BLaER1 (cell line): ENCODE data around the gene MGA.
A peak's percentile ranks its signal among the peaks of the same experiment; 100 is the strongest.
"Not testable (repeated sequence)": the region's sequence is repeated elsewhere in the genome, so short reads cannot be mapped to it uniquely, and the experiment has no call there.

Experiments
- H3K27ac ChIP-seq: shearing (Covaris generic); formaldehyde crosslinking; 2 replicates; pipeline ENCODE4 v1.8.1; 2022
- H3K27me3 ChIP-seq: shearing (Covaris generic); formaldehyde crosslinking; 2 replicates; pipeline ENCODE4 v1.8.1; 2022
- H3K36me3 ChIP-seq: shearing (Covaris generic); formaldehyde crosslinking; 2 replicates; pipeline ENCODE4 v1.8.1; 2022
- H3K4me1 ChIP-seq: shearing (Covaris generic); formaldehyde crosslinking; 2 replicates; pipeline ENCODE4 v1.8.1; 2022
- H3K4me2 ChIP-seq: shearing (Covaris generic); formaldehyde crosslinking; 2 replicates; pipeline ENCODE4 v1.8.1; 2022
- H3K4me3 ChIP-seq: shearing (Covaris generic); formaldehyde crosslinking; 2 replicates; pipeline ENCODE4 v1.8.1; 2022
- H3K9ac ChIP-seq: shearing (Covaris generic); formaldehyde crosslinking; 2 replicates; pipeline ENCODE4 v1.8.1; 2022
- H3K9me3 ChIP-seq: shearing (Covaris generic); formaldehyde crosslinking; 2 replicates; pipeline ENCODE4 v1.8.1; 2022
- H4K20me1 ChIP-seq: shearing (Covaris generic); formaldehyde crosslinking; 2 replicates; pipeline ENCODE4 v1.8.1; 2022
- Cebpa-rat ChIP-seq: shearing (Covaris generic); IDR thresholded peaks from 2 replicates; pipeline ENCODE4 v1.8.1; 2022

The MGA gene

DNA sequence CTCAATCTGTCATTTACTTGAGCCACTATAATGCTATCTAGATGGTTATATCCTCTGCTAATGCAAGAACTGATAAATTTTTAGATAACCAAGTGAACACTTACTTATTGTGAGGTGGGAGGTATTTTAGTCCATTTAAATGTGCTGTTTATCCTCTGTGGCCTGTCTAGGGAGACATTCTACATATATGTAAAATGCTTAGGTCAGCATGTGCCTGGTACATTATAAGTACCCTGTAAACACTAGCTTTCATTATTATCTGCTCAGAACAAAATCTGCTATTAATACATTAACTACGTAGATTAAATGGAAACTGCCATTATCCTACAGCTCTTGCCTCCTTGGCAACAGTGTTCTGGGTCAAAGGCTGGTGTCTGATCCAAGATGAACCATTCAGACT lies 72.3 kb downstream of the MGA start:
- H3K9ac ChIP-seq = no peak overlapping the region
- no peaks in the 10 kb centered on the region for H4K20me1 ChIP-seq
- H3K9me3 ChIP-seq = no peaks in the 10 kb centered on the region
- TF ChIP-seq Cebpa-rat = no peak
- H3K4me1 ChIP-seq = peaks cover 12% of the 10 kb centered on the region
- no peak overlapping the region for H3K4me2 ChIP-seq
- H3K27me3 ChIP-seq = no peaks in the 10 kb centered on the region
- H3K4me3 ChIP-seq = no peak overlapping the region
- no peak overlapping the region for H3K27ac ChIP-seq
- peaks cover 86% of the 10 kb centered on the region for H3K36me3 ChIP-seq

DNA sequence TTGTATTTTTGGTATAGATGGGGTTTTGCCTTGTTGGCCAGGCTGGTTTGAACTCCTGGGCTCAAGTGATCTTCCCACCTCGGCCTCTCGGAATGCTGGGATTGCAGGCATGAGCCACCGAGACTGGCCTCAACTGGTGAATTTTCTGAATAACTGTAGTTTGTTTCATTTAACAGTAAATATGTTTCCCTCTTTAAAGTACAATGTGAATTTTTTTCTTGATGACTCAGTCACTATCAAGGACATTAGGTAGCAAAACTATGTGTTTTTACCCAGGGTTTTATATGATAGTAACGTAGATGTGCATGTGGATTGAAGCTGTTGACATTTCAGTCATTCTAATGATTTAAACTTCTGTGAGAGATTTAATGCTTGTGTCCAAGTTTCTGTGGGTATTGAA lies 73.9 kb downstream of the MGA start:
- Histone ChIP-seq H3K4me1 (peaks cover 12% of the 10 kb centered on the region), H3K27me3 (no peaks in the 10 kb centered on the region), H3K4me2 (no peak overlapping the region), H3K4me3 (no peak overlapping the region), H4K20me1 (no peaks in the 10 kb centered on the region), H3K27ac (no peak overlapping the region), H3K9ac (no peak overlapping the region), H3K36me3 (peaks cover 91% of the 10 kb centered on the region), H3K9me3 (no peaks in the 10 kb centered on the region)
- no peak for TF ChIP-seq Cebpa-rat

DNA sequence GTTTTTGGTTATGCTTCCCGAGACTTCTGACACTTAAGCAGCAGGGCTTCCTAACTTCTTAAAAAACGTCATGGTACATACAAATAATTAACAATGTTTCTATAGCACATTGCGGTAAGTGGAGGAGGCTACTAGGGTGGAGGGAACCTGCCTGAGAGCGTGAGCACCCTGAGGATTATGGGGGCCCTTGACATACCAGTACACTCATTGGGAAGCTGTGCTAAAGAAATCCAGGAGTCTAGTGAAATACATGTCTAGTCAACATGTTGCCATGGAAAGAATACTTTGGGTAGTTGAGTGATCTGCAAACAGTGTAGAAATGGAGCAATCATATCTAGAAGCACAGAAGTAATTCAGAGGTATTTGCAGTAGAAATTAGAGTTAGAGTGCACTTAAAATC lies 74.8 kb downstream of the MGA start:
- Histone ChIP-seq H3K4me2 (no peak overlapping the region), H3K9me3 (no peaks in the 10 kb centered on the region), H3K36me3 (peaks cover 91% of the 10 kb centered on the region)

DNA sequence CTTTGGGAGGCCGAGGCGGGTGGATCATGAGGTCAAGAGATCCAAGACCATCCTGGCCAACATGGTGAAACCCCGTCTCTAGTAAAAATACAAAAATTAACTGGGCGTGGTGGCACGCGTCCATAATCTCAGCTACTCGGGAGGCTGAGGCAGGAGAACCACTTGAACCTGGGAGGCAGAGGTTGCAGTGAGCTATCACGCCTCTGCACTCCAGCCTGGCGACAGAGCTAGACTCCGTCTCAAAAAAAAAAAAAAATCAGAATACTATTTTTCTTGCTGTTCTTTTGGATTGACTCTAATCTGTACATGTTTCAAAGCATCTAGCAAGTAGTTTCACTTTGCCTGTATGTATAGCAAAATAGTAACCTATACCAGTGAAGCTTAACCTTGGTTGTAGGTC lies 75.3 kb downstream of the MGA start:
- H3K4me3 ChIP-seq, H3K9me3 ChIP-seq, H3K4me1 ChIP-seq, H3K4me2 ChIP-seq, H3K27ac ChIP-seq, H3K9ac ChIP-seq, H4K20me1 ChIP-seq, H3K27me3 ChIP-seq: not testable (repeated sequence)
- H3K36me3 ChIP-seq = peaks cover 91% of the 10 kb centered on the region

More for the DNA sequence above, 74.8 kb downstream of the MGA start:
- Histone ChIP-seq H3K27me3 (no peaks in the 10 kb centered on the region), H3K4me3 (no peak overlapping the region), H3K4me1 (peaks cover 5% of the 10 kb centered on the region), H3K27ac (no peak overlapping the region), H3K9ac (no peak overlapping the region), H4K20me1 (0 out of 2 replicates have a peak, but pooled peaks cover 5% of the 10 kb centered on the region)
- TF ChIP-seq Cebpa-rat = no peak

DNA sequence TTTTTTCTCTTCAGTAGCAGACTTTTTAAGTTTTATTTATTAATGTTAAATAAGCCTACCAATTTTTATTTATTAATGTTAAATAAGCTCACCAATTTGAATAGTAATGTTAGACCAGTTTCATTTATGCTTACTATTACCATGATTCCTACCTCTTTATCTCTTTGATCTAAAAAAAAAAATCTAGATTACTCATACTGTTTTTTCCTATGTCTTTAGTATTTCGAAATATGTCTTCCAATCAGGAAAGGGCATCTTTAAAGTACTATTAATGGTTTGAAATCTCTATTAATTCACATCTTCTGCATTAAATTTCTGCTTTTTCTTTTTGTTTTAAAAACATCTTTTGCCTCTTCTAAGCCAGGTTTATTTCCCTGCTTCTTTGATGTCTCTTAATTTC lies 86.6 kb downstream of the MGA start:
- Histone ChIP-seq H3K4me2 (no peak overlapping the region), H4K20me1 (peaks cover 23% of the 10 kb centered on the region; the same call in 1 of the 2 replicates), H3K9ac (no peak overlapping the region), H3K4me1 (no peaks in the 10 kb centered on the region), H3K36me3 (peaks cover 87% of the 10 kb centered on the region), H3K4me3 (no peak overlapping the region), H3K9me3 (no peaks in the 10 kb centered on the region), H3K27ac (no peak overlapping the region), H3K27me3 (no peaks in the 10 kb centered on the region)
- TF ChIP-seq Cebpa-rat = no peak

DNA sequence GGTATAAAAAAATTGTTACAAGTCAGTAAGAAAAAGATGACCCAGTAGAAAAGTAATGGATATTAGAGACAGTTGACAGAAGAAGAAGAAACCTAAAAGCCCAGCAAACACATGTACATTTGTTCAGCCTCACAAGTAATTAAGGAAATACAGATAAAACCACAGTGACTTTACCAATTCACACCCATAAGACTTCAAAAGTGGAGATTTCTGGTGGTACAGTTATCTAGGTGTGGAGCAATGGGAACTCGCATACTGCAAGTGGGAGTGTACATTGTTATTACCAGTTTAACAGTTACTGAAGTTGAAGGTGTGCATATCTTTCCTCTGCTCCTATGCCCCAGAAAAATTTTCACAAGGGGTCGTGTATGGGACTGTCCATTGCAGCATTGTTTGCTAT lies 96.0 kb downstream of the MGA start:
- Histone ChIP-seq H3K9me3 (no peaks in the 10 kb centered on the region), H3K27me3 (no peaks in the 10 kb centered on the region), H3K4me3 (no peak overlapping the region), H3K4me2 (no peak overlapping the region), H3K9ac (no peak overlapping the region), H4K20me1 (peaks cover 39% of the 10 kb centered on the region), H3K4me1 (no peaks in the 10 kb centered on the region), H3K36me3 (peaks cover 93% of the 10 kb centered on the region), H3K27ac (no peak overlapping the region)
- TF ChIP-seq Cebpa-rat = no peak

DNA sequence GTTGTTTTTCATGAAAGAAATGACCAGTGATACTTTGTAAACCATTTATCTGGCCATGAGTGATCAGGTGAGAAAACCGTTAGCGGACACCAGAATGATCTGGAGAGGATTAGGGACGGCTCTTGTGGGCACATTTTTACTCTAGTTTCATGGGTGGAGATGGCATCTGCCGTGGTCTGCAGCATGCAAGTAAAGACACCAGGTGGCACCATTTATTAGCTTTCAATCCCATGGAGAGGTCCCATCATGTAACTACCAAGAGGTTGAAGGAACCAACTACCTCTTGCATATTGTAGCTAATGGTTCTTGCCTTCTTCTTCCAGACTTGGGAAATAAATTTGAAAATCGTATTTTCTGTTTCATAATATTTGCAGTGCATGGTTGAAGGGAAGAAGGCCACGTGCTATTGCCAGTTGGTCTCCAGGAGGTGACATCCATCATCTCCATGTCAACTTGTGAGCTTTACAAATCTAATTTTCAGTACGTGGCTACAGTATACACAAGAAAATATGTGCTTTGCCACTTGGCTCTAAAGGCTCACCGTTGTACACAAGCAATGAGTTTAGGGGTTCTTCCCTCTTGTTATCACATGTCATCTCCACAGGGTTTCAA lies 112.6 kb downstream of the MGA start:
- Histone ChIP-seq H3K9ac (peak overlapping the region; percentile 88; the same call in 1 of the 2 replicates), H3K4me1 (peaks cover 42% of the 10 kb centered on the region), H4K20me1 (peaks cover 44% of the 10 kb centered on the region), H3K4me2 (peak overlapping the region; percentile 93), H3K36me3 (peaks cover 18% of the 10 kb centered on the region; the same call in 1 of the 2 replicates), H3K4me3 (peak overlapping the region; percentile 81; the same call in 1 of the 2 replicates), H3K27ac (no peak overlapping the region), H3K9me3 (no peaks in the 10 kb centered on the region), H3K27me3 (no peaks in the 10 kb centered on the region)
- no peak for TF ChIP-seq Cebpa-rat

DNA sequence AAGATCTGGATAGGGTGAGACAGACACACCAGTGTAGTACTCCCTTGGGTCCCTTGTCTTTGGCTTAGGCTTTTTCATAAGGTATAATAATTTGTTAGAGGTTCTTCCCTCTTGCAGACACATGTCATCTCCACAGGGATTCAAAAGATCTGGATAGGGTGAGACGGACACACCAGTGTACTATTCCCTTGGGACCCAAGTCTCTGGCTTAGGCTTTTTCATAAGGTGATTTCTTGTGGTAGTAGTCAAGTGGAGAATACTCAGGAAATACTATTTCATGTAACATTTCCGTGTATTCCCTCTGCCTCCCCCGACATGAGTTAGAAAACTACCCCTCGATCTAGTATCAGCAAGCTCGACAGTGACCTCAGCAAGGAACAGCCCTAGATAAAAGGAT lies 113.1 kb downstream of the MGA start:
- H3K36me3 ChIP-seq = peaks cover 14% of the 10 kb centered on the region; the same call in 1 of the 2 replicates
- peak overlapping the region; percentile 93 for H3K4me2 ChIP-seq
- H4K20me1 ChIP-seq = peaks cover 39% of the 10 kb centered on the region
- H3K9ac ChIP-seq = peak overlapping the region; percentile 88; the same call in 1 of the 2 replicates
- H3K27me3 ChIP-seq = no peaks in the 10 kb centered on the region
- peaks cover 47% of the 10 kb centered on the region for H3K4me1 ChIP-seq
- peak overlapping the region; percentile 86; the same call in 1 of the 2 replicates for H3K27ac ChIP-seq
- H3K4me3 ChIP-seq = peak overlapping the region; percentile 81
- no peaks in the 10 kb centered on the region for H3K9me3 ChIP-seq
- no peak for TF ChIP-seq Cebpa-rat

DNA sequence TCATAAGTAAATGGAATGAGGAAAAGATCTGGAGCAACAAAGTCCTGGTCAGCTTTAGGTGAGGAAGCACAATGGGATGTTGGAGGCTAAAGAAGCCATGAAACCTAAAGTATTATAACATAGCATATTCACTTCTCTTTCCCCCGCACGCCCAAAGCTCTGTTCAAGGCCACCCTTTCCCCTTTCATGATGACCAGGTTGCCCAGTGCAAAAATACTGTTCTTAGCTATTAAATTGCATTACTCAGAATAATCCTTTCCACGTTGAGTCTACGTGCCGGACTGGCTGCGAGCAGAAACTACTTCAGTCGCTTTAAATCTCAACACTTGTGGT lies 113.5 kb downstream of the MGA start:
- peaks cover 35% of the 10 kb centered on the region for H4K20me1 ChIP-seq
- H3K4me1 ChIP-seq = peaks cover 51% of the 10 kb centered on the region

DNA sequence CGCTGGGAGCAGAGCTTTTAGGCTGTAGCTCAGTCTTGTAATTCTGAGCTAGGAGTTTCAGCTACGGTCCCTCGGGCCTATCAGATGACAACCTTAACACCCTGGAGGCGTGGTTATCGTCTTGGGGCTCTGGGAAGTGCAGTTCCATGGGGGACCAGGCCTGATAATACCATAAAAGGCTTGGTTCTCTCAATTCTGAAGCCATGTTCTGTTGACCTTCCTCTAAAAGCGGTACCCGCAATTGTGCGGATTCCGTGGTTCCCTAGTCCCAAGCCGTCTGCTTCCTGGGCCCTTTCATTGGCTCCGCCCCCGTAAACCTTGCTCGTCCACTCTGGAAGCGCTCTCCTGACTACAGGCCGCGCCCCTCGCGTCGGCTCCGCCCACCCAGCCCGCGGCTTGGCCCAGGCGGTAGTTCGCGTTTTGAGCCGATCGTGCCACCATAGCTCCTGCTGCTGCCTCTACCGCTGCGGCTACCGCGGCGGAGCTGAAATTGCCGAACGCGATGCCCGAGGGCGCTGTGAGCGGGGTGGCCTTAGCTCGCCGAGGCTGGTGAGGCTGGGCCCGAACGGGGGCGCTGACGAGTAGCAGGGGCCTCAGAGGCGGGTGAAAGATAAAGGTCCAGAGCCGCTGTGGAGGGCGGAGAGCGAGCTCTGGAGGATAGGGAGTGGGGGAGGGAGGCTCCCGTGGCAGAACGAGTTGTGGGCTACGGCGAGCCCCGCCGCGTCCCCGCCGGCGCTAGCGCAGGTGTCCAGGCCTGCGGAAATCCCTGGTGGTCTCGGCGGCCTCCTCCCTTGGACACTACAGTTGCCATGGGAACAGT lies 114.1 kb downstream of the MGA start, which contains the start of gene MAPKBP1:
Gene MAPKBP1, plus strand, starts transcription at position 423 of the 820 bp plus-strand sequence. CDS start 792 bp downstream, outside the sequence.
- Histone ChIP-seq H3K9ac (peak within 1 kb of the TSS; percentile 88), H3K4me2 (peak within 1 kb of the TSS; percentile 93), H3K36me3 (0 out of 2 replicates have a peak, but pooled peaks cover 5% of the 10 kb centered on the region), H3K27me3 (no peaks in the 10 kb centered on the region), H3K27ac (peak within 1 kb of the TSS; percentile 86), H4K20me1 (peaks cover 30% of the 10 kb centered on the region), H3K4me3 (peak within 1 kb of the TSS; percentile 81), H3K4me1 (peaks cover 57% of the 10 kb centered on the region), H3K9me3 (no peaks in the 10 kb centered on the region)
- no peak for TF ChIP-seq Cebpa-rat

More for the DNA sequence above, 113.5 kb downstream of the MGA start:
- peak overlapping the region; percentile 81 for H3K4me3 ChIP-seq
- no peaks in the 10 kb centered on the region for H3K27me3 ChIP-seq
- peak overlapping the region; percentile 88; the same call in 1 of the 2 replicates for H3K9ac ChIP-seq
- TF ChIP-seq Cebpa-rat = no peak
- peaks cover 11% of the 10 kb centered on the region; the same call in 1 of the 2 replicates for H3K36me3 ChIP-seq
- no peaks in the 10 kb centered on the region for H3K9me3 ChIP-seq
- peak overlapping the region; percentile 93 for H3K4me2 ChIP-seq
- peak overlapping the region; percentile 86; the same call in 1 of the 2 replicates for H3K27ac ChIP-seq
